GM18873 (cell line): ENCODE results near the gene HIF1AN.

Experiments
- ATAC-seq: cut with Tn5 transposase; IDR thresholded peaks from one replicate; pipeline ENCODE4 v1.9.1; 2021; ENCODE audit warnings: mild to moderate bottlenecking, moderate library complexity, moderate number of reproducible peaks; ENCODE audit not compliant: unreplicated experiment, low FRiP score

The HIF1AN gene

DNA sequence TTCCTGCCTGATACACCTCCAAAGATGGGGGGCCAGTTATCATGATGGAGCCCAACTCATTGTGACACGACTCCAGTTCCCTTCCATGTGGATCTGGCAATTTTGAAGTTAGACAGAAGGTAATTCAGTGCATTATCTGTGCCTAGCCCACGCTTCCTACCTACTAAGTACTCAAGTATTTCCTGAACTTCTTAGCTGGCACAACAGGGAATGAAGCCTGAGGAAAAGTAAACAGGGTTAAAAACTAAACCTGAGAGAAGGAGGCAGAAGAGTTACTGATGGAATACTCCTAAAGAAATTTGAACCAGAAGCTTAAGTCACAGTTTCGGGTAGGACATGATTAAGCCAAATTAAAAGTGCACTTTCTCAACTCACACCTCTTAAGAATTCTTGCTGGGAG, 14.9 kb upstream of the HIF1AN start:
- no peak for ATAC-seq

DNA sequence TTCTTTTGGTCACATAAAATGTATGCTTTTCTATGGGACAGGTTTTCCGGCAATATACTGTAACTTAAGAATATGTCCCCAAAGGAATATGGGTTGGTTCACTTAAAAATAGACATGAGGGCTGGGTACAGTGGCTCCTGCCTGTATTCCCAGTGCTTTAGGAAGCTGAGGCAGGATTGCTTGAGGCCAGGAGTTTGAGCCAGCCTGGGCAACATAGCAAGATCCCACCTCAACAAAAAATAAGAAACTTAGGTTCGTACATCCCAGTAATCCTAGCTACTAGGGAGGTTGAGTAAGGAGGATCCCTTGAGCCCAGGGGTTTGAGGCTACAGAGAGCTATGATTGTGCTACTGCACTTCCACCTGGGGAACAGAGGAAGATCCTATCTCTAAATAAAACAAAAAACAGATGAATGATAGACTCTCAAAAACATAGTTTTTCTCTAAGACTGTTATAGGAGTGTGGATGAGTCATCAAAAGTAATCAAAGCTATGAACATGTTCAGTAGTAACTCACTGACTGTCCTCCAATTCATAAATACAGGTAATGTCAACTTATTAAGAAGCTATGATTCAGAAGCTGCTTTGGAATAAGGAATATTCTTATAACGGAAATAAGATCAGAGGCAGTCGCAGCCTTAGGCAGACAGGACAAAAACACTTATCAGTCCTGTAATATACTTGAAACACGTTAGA, 13.5 kb upstream of the HIF1AN start:
- no peak for ATAC-seq

DNA sequence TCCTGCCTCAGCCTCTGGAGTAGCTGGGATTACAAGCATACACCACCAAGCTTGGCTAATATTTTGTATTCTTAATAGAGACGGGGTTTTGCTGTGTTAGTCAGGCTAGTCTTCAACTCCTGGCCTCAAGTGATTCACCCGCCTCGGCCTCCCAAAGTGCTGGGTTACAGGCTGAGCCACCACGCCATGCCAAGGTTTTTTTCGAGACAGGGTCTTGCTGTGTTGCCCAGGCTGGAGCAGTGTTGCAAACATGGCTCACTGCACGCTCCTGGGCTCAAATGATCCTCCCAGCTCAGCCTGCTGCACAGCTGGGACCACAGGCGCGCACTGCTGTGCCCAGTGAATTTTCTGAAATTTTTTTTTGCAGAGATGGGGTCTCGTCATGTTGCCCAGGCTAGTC, 12.8 kb upstream of the HIF1AN start:
- ATAC-seq: no peak

DNA sequence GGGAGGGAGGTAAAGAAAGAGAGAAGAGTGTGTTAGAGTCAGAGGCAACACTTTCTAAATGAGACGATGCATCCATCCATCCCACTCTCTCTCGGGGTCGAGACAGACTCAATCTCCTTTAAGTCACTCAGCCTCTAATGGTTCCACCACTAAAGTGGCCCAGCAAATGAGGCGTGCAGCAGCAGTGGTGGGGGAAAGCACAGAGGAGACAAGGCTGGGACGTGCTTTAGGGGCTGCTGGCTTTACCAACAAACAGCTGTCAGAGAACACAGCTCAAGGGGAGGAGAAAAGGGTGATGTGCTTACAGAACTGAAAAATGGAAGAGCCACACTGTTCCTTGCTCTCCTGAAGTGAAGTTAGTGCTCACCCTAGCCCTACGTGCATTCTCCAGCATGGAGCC, 11.5 kb upstream of the HIF1AN start:
- ATAC-seq: no peak

DNA sequence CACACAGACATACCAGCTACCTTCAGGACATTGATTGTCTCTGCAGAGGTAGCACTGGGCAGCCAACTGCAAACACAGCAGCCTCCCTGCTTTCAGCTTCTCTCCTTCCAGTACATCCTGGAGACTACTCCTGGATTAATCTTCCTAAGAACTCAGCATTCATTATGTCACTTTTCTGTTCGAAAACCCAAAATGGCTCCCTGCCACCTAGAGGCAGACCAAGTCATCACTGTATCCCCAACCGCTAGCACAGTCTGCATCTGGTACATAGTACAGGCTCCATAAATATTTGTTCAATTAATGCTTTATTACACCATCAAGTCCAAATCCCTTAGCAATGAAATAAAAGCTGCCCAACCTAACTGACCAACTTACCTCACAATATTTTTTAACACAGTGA, 11.1 kb upstream of the HIF1AN start:
- ATAC-seq: no peak

DNA sequence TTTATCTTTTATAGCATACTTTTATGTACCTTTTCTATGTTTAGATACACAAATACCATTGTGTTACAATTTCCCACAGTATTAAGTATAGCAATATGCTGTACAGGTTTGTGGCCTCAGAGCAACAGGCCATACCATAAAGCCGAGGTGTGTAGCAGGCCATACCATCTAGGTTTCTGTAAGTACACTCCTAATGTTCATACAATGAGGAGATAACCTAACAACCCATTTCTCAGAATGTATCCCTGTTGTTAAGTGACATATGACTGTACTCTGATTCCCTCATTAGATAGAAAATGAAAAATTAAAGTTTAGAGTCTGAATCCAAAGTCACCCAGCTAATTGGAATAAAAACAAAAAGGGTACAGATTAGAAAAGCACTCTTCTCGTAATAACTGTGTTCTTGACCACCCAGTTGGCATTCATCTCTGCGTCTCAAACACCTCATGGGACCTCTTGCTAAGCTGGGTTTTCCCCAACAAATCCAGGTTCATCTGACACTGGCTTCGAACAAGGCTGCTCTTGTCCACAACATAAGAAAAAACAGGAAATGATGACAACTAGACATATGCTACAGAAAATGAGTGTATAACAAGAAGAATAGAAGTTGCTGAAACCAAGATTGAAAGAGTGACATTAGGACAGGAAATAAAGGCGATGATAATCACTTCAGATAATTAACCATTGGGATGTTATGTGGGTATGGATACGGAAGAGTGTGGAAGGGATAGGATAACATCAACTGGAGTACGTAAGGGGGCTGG, 7.4 kb upstream of the HIF1AN start:
- no peak for ATAC-seq

DNA sequence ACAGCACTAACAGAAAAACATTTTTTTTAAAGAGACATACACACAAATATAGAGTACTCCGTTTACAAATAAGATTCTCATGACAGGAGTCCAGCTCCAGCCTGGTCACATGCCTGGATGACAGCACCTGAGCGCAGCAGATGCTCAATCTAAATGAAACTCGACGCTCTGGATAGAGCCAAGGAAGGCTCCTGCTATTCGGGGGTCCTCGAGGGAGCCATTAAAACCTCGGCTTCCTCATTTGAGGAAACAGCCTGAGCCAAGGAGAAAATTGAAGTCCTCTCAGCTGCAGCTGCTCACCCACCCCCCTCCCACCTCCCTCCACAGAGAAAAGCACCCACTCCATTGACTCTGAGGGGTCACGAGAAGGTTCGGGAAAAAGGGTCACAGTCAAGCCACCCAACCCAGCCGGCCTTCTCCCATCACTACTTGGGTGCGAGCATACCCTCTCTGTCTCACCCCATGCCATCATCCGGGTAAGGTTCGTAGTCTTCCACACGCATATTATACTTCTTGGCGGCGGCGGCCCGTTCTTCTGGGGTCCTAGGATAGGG, 6.7 kb upstream of the HIF1AN start:
- no peak for ATAC-seq

DNA sequence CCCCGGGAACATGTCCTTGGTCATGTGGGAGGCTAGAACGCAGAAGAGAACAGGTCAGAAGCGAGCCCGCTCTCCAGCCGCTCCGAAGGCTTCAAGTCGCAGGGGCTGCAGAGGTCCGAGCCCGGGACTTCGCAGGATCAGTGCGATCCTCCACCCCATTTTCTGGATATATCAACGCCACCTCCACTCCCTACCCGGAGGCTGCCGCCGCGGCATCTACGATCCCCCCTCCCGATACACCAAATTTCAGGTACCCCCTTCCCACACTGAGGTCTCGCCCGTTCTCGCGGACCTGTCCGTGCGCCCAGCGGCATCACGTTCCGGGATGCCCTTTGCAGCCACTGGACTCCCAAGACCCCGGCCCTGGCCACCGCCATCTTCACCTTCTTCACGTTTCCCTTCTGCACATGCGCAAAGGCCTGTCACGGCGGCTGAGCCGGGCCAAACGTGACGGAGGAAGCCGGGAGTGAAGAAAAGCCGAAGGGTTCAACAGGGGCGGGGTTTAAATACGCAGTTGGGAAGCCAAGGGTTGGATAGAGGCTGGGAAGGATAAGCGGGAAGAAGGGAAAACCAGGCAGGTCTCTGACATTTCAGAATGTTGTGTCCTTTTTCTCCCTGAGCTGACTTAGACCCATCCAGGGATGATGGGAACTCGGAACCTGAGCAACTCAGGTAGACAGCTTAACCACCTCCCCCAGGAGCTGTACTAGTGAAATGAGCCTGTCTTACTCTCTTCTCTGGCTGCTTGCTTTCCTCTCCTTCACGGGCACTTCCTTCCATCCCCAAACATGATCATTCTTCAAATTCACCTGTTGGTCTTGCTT, 6.1 kb upstream of the HIF1AN start, which contains the start of gene NDUFB8:
NDUFB8 (minus strand) TSS at position 397 of the 824 bp plus-strand sequence; CDS start at position 377, 20 bp downstream.
- ATAC-seq: no peak

DNA sequence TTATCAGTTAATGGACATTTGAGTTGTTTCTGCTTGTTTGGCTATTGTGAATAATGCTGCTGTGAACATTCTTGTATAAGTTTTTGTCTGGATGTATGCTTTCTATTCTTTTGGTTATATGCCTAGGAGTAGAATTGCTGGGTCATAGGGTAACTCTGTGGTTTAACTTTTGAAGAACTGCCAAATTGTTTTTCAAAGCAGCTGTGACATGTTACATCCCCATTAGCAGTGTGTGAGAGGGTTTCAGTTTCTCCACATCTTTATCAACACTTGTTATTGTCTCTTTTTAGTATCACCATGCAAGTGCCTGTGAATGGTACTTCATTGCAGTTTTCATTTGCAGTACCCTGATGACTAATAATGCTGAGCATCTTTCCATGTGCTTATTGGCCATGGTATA, 4.0 kb upstream of the HIF1AN start:
- ATAC-seq: no peak

DNA sequence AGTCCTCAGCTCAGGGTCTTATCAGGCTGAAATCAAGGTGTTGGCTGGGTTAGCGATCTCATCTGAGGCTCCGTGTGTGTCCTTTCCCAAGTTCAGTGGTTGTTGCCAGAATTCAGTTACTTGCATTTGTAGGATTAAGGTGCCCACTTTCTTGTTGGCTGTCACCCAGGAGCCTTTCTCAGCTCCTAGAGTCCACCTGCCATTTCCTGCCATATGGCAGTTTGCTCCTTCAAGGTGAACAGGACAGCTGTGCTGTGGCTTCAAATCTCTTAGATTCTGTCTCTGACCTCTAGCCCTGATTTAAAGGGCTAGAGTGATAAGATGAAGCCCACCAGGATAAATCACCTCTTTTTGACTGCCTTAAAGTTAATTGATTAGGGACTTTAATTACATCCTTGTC, 1.0 kb upstream of the HIF1AN start:
- no peak for ATAC-seq

DNA sequence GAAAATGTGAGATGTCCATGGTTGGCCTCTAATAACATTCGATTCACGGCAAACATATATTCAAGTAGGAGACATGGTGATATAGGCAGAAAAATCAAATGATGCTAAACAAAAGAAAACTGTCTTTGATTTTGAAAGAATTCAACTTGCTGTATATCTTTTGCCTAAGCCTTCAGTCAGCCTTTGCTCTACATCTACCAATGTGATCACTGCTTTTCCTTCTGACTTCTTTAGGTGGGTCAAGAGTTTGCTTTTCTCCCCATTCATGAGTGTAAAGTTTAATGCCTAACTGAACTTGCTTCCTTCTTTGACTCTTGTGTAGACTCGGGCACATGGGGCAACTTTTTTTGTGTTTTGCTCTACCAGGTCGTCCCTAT, 417 bp upstream of the HIF1AN start:
- no peak for ATAC-seq

DNA sequence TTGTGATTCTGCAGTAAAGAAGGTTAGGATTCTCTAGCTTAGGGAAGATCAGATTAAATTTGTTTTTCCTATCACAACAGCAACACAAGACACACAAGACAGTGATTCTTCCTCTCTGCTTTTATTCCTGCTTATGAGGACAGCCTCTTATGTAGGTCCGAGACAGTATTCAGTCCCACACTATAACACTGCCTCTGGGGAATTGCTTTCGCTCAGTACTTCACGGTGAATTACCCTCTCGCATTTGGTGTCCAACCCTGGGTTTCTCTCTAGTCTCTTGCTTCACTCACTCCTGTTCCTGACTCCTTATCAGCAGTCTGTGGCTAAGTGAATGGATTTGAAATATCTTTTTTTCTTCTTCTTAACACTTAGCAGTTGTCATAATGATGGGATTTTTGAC, 1.7 kb downstream of the HIF1AN start:
- ATAC-seq: no peak

DNA sequence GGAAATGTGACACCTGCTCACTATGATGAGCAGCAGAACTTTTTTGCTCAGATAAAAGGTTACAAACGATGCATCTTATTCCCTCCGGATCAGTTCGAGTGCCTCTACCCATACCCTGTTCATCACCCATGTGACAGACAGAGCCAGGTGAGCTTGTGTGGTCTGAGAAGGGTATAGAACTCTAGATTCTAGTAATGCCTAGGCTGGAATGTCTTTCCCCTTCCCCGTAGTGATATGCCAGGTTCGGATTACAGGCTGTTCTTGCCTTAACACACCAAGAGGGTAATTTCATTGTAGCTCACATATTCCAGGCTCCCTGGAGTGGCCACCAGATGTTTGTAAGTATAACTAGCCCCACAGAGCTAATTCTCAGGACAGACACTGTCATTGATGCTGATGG, 9.2 kb downstream of the HIF1AN start:
- no peak for ATAC-seq

DNA sequence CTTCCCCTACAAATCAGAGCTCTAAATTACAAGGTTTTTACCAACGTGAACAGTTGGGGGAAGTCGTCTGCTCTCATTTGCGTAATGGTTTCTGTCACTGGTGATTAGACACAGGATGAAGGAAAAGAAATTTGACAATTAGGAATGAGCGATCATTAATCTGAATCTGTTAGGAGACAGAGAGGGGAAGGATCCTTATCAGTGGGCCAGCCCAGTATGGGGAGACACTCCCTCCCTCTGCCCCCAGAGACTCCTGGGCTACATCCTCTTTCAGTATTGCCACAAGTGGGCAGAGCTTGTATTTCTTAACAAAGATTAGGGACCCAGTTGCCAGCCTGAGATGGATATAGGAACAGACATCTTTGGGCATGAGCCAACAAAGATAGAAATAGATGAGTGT, 15.5 kb downstream of the HIF1AN start:
- no peak for ATAC-seq

DNA sequence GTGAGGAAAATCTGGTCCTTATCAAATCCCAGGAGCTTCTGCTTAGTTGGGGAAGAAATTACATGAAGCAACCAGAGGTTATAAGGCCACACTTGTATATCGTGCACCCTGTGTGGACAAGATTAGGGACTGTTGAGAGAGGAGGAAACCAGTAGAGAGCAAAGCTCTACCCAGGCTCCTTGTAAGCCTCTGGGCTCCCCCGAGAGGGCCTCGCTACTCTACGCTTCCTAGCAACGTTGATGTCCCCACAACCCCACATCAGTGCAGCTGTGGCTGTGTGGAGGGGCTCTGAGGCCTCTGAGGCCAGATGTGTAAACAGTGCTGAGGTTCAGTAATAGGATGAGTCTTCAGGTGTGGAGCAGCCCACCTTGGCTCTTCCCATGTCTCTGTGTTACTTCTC, 16.0 kb downstream of the HIF1AN start:
- ATAC-seq: no peak

DNA sequence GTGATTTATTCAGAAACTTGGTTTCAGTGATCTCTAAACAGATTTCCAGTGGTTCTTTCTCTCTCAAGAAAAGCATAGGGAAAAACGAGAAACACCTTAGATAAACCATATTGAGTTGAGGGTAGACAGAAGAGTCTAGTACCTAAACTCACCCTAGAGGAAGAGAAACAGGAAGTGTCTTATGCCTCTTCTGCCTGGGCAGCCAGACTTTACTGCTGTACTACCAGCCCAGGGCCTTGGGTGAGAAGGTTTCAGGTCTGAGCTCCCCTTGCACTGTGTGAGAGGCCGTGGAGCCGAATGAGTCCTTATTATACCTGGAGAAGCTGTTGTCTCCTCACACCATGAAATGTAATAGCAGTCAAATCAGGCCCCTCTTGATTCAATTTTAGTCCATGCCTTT, 18.2 kb downstream of the HIF1AN start:
- no peak for ATAC-seq

DNA sequence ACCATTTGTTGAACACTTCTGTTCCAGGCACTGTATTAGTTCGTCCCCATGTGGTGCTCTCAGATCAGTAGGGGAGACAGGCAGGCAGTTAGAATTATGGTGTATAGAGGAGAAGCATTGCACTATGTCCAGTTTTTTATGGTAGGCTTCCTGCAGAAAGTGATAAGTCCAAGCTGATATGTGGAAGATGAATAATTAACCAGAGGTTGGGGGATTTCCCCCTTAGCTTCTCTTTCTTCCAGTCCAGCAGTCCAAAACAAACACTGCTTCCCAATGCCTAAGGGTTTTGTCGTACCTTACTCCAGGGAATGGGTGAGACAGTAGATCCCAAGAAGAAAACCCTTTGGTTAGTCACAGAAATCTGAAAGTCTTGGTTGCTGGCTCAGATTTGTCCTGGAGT, 19.2 kb downstream of the HIF1AN start:
- ATAC-seq: no peak

DNA sequence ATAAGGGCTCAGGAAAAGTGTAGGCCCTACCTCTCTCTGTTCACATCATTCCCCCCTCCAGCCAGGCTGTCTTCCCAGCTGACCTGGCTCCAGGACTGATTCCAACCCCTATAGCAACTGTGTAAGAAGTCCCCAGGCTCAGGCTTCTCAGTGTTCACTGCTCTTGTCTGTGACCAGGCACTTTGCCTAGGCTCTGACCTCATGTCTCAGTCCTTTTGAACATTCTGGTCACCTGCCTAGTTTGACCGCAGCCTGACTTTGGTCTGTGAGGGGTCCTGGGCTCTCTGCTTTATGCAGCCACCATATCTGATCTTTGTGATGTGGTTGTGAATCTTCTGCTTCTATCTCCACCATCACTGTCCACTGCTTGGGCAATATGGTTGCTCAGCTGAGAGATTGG, 24.5 kb downstream of the HIF1AN start:
- no peak for ATAC-seq

DNA sequence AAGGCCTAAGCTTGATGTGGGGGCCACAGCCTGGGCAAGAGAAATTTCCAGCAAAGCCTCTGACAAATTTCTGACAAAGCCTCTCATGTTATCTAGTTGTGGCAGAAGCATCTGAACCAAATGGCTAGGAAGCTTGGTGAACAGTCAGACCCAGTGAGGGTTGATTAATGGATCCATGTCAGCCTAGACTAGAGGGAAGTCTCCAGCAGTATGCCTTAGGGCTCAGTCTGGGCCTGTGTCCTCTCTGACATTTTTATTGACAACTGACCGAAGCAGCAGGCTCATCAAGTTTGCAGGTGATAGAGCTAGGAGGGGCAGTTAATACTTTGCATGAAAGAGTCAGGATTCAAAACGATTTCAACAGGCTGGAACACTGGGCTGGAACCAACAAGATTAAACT, 25.3 kb downstream of the HIF1AN start:
- ATAC-seq: no peak

DNA sequence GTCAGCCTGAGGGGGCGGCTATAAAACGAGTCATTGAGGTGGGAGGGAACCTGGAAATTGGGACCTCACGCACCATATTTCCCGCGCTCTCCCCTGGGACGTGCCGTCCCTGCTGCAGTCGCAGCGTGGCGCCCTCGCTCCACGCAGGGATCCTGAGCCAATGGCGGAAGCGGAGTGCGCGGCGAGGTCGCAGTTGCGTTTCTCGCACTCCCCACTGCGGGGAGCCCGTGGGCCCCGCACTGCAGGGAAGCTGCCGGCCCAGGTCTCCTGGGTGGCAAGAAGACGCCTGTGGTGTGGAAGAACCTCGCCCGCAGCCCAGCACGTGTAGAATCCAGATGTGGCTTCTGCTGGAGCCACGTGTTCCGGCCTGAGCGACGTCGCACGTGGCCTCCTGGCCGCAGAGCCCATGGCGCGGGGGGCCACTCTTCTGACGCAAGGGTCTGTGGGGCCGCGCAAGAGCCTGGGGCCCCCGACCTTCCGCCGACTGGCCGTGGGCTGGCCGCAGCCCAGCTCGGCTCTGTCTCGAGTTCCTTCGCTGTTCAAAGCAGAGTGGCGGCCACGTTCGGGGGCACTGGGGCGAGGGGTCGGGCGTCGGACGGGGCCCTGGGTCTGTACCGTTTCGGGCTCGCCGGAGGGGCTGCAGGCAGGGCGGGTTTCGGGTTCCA, 26.4 kb downstream of the HIF1AN start:
- no peak for ATAC-seq
